ENCODE results near the gene TP53TG5.
"Not testable (repeated sequence)": the region's sequence is repeated elsewhere in the genome, so short reads cannot be mapped to it uniquely, and the experiment has no call there.

TP53TG5 gene

GRCh38 chr20:45368221-45368980 lies 9.7 kb downstream of the TP53TG5 start:
- no peak overlapping the region for H3K27ac ChIP-seq
- DNase-seq (ENCODE audit: low read depth, low spot score): no peak

- no peak for DNase-seq (ENCODE audit: low read depth, low spot score)
- H3K27ac ChIP-seq: no peak overlapping the region
Measured at GRCh38 chr20:45367126-45367525, 11.0 kb downstream of the TP53TG5 start.

- no peak overlapping the region for H3K27ac ChIP-seq
- no peak for DNase-seq (ENCODE audit: low read depth, low spot score)
Measured at GRCh38 chr20:45366631-45367030, 11.5 kb downstream of the TP53TG5 start.

GRCh38 chr20:45366192-45366591 lies 11.9 kb downstream of the TP53TG5 start:
- no peak for DNase-seq (ENCODE audit: low read depth, low spot score)
- no peak overlapping the region for H3K27ac ChIP-seq

- no peak for DNase-seq (ENCODE audit: low read depth, low spot score)
Measured at GRCh38 chr20:45365444-45365970, 12.6 kb downstream of the TP53TG5 start.

GRCh38 chr20:45363611-45364492 lies 14.3 kb downstream of the TP53TG5 start:
- peak overlapping the region; percentile 88 for H3K27ac ChIP-seq
- DNase-seq (ENCODE audit: low read depth, low spot score): no peak

More at GRCh38 chr20:45365444-45365970, 12.6 kb downstream of the TP53TG5 start:
- no peak overlapping the region for H3K27ac ChIP-seq

- peak; percentile 91 for DNase-seq (ENCODE audit: low read depth, low spot score)
- peak within 1 kb of the TSS; percentile 88 for H3K27ac ChIP-seq
Measured at GRCh38 chr20:45362804-45363610, 15.1 kb downstream of the TP53TG5 start, which contains the start of gene SYS1. TSS of gene SYS1 (plus strand) at chr20:45363156. CDS start at chr20:45363532, 376 bp downstream.

- no peak overlapping the region for H3K27ac ChIP-seq
- no peak for DNase-seq (ENCODE audit: low read depth, low spot score)
Measured at GRCh38 chr20:45361793-45362192, 16.3 kb downstream of the TP53TG5 start.

- no peak for DNase-seq (ENCODE audit: low read depth, low spot score)
- peak overlapping the region; percentile 78 for H3K27ac ChIP-seq
Measured at GRCh38 chr20:45359406-45360148, 18.5 kb downstream of the TP53TG5 start.

- peak overlapping the region; percentile 78 for H3K27ac ChIP-seq
Measured at GRCh38 chr20:45359069-45359405, 19.1 kb downstream of the TP53TG5 start.

GRCh38 chr20:45358282-45359068 lies 19.6 kb downstream of the TP53TG5 start:
- peak overlapping the region; percentile 78 for H3K27ac ChIP-seq
- no peak for DNase-seq (ENCODE audit: low read depth, low spot score)

More at GRCh38 chr20:45359069-45359405, 19.1 kb downstream of the TP53TG5 start:
- no peak for DNase-seq (ENCODE audit: low read depth, low spot score)

GRCh38 chr20:45355209-45356084 lies 22.7 kb downstream of the TP53TG5 start:
- H3K27ac ChIP-seq: peak overlapping the region; percentile 21
- DNase-seq (ENCODE audit: low read depth, low spot score): no peak

GRCh38 chr20:45354423-45355208 lies 23.5 kb downstream of the TP53TG5 start:
- no peak for DNase-seq (ENCODE audit: low read depth, low spot score)
- H3K27ac ChIP-seq: peak overlapping the region; percentile 21

- no peak for DNase-seq (ENCODE audit: low read depth, low spot score)
- H3K27ac ChIP-seq: no peak overlapping the region
Measured at GRCh38 chr20:45353746-45354145, 24.4 kb downstream of the TP53TG5 start.

GRCh38 chr20:45352729-45353128 lies 25.4 kb downstream of the TP53TG5 start:
- DNase-seq (ENCODE audit: low read depth, low spot score): no peak
- no peak overlapping the region for H3K27ac ChIP-seq

- H3K27ac ChIP-seq; DNase-seq (ENCODE audit: low read depth, low spot score): not testable (repeated sequence)
Measured at GRCh38 chr20:45350795-45351194, 27.3 kb downstream of the TP53TG5 start.

GRCh38 chr20:45350217-45350616 lies 27.9 kb downstream of the TP53TG5 start:
- no peak overlapping the region for H3K27ac ChIP-seq

More at GRCh38 chr20:45350217-45350616, 27.9 kb downstream of the TP53TG5 start:
- no peak for DNase-seq (ENCODE audit: low read depth, low spot score)
